Adrenal gland (tissue), 5 donors: Measurements from ENCODE around the gene LMF1.

Experiments
- POLR2A ChIP-seq, 2 donors: fragments of 450-650 bp; IDR thresholded peaks; one replicate each; pipeline ENCODE4 v1.6.1; 2017; ENCODE audit warnings: antibody characterized with exemption in 2 of 2, mild to moderate bottlenecking in 2 of 2, moderate library complexity in 1 of 2
- TF ChIP-seq, protein P1 (sequence below), 6 experiments: fragments of 450-650 bp in 4 of 6; fragments of 200-600 bp in 2 of 6; sonication (generic) in 1 of 6; IDR thresholded peaks; 1 replicate in 5 of 6; 2 replicates in 1 of 6; pipeline versions ENCODE4 v1.5.1 to v1.8.0; 2016 to 2021; ENCODE audit warnings: antibody characterized with exemption in 6 of 6, mild to moderate bottlenecking in 2 of 6, moderate library complexity in 1 of 6
- donor health status: DM: no; HTN: no; CAD: no.

DNA sequence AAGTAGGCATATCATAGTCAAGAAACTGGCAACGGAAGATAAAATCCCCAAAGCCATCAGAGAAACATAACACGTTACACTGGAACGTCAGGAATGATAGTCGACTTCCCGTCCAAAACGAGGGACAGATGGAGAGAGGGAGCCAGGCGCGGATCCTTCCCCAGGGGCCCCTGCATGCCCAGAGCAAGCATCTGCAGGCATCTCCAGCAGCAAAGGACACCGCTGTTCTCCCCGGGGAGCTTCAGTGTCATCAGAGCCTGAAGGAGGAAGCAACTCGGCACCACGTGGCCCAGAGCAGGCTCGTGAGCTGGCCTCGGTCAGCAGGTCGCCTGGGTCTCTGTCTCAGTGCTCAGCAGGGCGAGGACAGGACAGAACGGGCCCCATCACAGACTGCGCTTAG lies 50.1 kb downstream of the LMF1 start:
- TF ChIP-seq, protein P1, sequence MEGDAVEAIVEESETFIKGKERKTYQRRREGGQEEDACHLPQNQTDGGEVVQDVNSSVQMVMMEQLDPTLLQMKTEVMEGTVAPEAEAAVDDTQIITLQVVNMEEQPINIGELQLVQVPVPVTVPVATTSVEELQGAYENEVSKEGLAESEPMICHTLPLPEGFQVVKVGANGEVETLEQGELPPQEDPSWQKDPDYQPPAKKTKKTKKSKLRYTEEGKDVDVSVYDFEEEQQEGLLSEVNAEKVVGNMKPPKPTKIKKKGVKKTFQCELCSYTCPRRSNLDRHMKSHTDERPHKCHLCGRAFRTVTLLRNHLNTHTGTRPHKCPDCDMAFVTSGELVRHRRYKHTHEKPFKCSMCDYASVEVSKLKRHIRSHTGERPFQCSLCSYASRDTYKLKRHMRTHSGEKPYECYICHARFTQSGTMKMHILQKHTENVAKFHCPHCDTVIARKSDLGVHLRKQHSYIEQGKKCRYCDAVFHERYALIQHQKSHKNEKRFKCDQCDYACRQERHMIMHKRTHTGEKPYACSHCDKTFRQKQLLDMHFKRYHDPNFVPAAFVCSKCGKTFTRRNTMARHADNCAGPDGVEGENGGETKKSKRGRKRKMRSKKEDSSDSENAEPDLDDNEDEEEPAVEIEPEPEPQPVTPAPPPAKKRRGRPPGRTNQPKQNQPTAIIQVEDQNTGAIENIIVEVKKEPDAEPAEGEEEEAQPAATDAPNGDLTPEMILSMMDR (IDR thresholded peaks at IDR 0.05), result no peak
- TF ChIP-seq POLR2A (IDR thresholded peaks at IDR 0.05), result no peak
